SK-N-SH treated with all-trans-retinoic acid at 6 μM for 48 hours (cell line): ENCODE data around the gene CYP2W1.

Source experiments
- ATAC-seq: fragments of 200-7000 bp; cut with Tn5 transposase; 3 replicates; pipeline ENCODE4 v1.9.1; 2020; ENCODE audit warnings: mild to moderate bottlenecking, moderate library complexity
- ARNTL ChIP-seq: fragments of 450-650 bp; formaldehyde crosslinking; IDR thresholded peaks from 2 replicates; pipeline ENCODE4 v1.5.0; 2020; ENCODE audit warnings: low read depth, mild to moderate bottlenecking, moderate library complexity, borderline replicate concordance
- BACH2 ChIP-seq: fragments of 250-450 bp; sonication (Bioruptor Pico); IDR thresholded peaks from 2 replicates; pipeline ENCODE4 v1.9.0; 2021; ENCODE audit warnings: mild to moderate bottlenecking, borderline replicate concordance
- CSDC2 ChIP-seq: fragments of 250-450 bp; sonication (Bioruptor Pico); IDR thresholded peaks from 2 replicates; pipeline ENCODE4 v1.5.0; 2020; ENCODE audit warnings: mild to moderate bottlenecking, moderate library complexity
- GLIS3 ChIP-seq: fragments of 250-450 bp; sonication (Bioruptor Pico); IDR thresholded peaks from 2 replicates; pipeline ENCODE4 v1.5.0; 2020; ENCODE audit warnings: mild to moderate bottlenecking, moderate library complexity
- ISL1 ChIP-seq: fragments of 250-450 bp; sonication (Bioruptor Pico); IDR thresholded peaks from 2 replicates; pipeline ENCODE4 v2.1.2; 2022; ENCODE audit warnings: mild to moderate bottlenecking, moderate library complexity
- OSR1 ChIP-seq: fragments of 250-450 bp; sonication (Bioruptor Pico); IDR thresholded peaks from 2 replicates; pipeline ENCODE4 v1.8.0; 2022; ENCODE audit warnings: moderate library complexity, mild to moderate bottlenecking, inconsistent platforms
- PPARA ChIP-seq: fragments of 250-450 bp; sonication (Bioruptor Pico); IDR thresholded peaks from 2 replicates; pipeline ENCODE4 v1.5.0; 2020; ENCODE audit warnings: mild to moderate bottlenecking, borderline replicate concordance
- RARB ChIP-seq: fragments of 250-450 bp; sonication (Bioruptor Pico); IDR thresholded peaks from 2 replicates; pipeline ENCODE4 v1.8.0; 2021; ENCODE audit warnings: mild to moderate bottlenecking, moderate library complexity
- SNAI2 ChIP-seq: fragments of 250-450 bp; sonication (Bioruptor Pico); IDR thresholded peaks from 2 replicates; pipeline ENCODE4 v1.5.0; 2020; ENCODE audit warnings: mild to moderate bottlenecking, moderate library complexity
- TCF4 ChIP-seq: fragments of 250-450 bp; sonication (Bioruptor Pico); IDR thresholded peaks from 2 replicates; pipeline ENCODE4 v1.8.0; 2021; ENCODE audit warnings: mild to moderate bottlenecking, moderate library complexity, borderline replicate concordance
- TOX ChIP-seq: fragments of 250-450 bp; sonication (Bioruptor Pico); IDR thresholded peaks from 2 replicates; pipeline ENCODE4 v1.8.0; 2021; ENCODE audit warnings: mild to moderate bottlenecking, moderate library complexity, borderline replicate concordance
- ZC3H10 ChIP-seq: fragments of 250-450 bp; sonication (Bioruptor Pico); IDR thresholded peaks from 2 replicates; pipeline ENCODE4 v1.5.1; 2021; ENCODE audit warnings: mild to moderate bottlenecking, moderate library complexity
- ZFP3 ChIP-seq: fragments of 250-450 bp; sonication (Bioruptor Pico); IDR thresholded peaks from 2 replicates; pipeline ENCODE4 v1.5.0; 2020; ENCODE audit warnings: mild to moderate bottlenecking, moderate library complexity
- ZFP30 ChIP-seq: fragments of 450-650 bp; formaldehyde crosslinking; IDR thresholded peaks from 2 replicates; pipeline ENCODE4 v1.5.0; 2022; ENCODE audit warnings: mild to moderate bottlenecking, moderate library complexity
- ZNF70 ChIP-seq: fragments of 450-650 bp; formaldehyde crosslinking; IDR thresholded peaks from 2 replicates; pipeline ENCODE4 v1.5.0; 2020; ENCODE audit warnings: mild to moderate bottlenecking, moderate library complexity
- ZNF8 ChIP-seq: fragments of 450-650 bp; formaldehyde crosslinking; IDR thresholded peaks from 2 replicates; pipeline ENCODE4 v1.5.0; 2020; ENCODE audit warnings: mild to moderate bottlenecking, moderate library complexity
- TF ChIP-seq, protein P1 (sequence below): fragments of 250-450 bp; sonication (Bioruptor Pico); IDR thresholded peaks from 2 replicates; pipeline ENCODE4 v1.5.1; 2021; ENCODE audit warnings: mild to moderate bottlenecking, moderate library complexity
- TF ChIP-seq, protein P2 (sequence below): fragments of 250-450 bp; sonication (Bioruptor Pico); IDR thresholded peaks from 2 replicates; pipeline ENCODE4 v1.5.1; 2020; ENCODE audit warnings: low read depth, mild to moderate bottlenecking, moderate library complexity
- TF ChIP-seq, protein P3 (sequence below): fragments of 250-450 bp; sonication (Bioruptor Pico); IDR thresholded peaks from 2 replicates; pipeline ENCODE4 v1.8.0; 2021; ENCODE audit warnings: low read depth, mild to moderate bottlenecking, moderate library complexity, borderline replicate concordance
- TF ChIP-seq, protein P4 (sequence below): fragments of 250-450 bp; sonication (Bioruptor Pico); IDR thresholded peaks from 2 replicates; pipeline ENCODE4 v1.5.0; 2020; ENCODE audit warnings: mild to moderate bottlenecking, moderate library complexity

The CYP2W1 gene

DNA sequence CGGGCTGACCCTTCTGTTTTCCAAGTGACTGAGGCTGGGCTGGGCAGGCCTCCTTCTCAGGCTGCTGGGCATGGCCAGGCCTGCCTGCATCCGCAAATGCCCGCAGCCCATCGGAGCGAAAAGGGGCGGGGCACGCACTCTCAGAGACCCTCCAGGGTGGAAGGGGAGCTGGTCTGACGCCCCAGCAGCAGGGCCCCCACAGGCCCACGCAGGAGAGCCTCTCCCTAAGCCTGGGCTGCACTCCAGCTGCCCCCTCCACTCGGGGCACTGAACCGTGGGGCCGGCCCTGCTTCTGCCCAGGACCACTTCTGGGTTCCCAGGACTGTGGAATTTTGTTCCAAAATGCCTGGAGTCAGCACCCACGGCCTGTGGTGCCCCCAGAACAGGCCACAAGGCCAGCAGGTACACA, 37.8 kb upstream of the CYP2W1 start:
- TF ChIP-seq BACH2 (CRISPR knock-in tag) (no peak), GLIS3 (CRISPR knock-in tag) (no peak), PPARA (CRISPR knock-in tag) (no peak), ZNF8 (CRISPR knock-in tag) (no peak), SNAI2 (CRISPR knock-in tag) (no peak), TCF4 (no peak), ZNF70 (CRISPR knock-in tag) (no peak), ZFP30 (CRISPR knock-in tag) (no peak), OSR1 (CRISPR knock-in tag) (no peak), RARB (CRISPR knock-in tag) (no peak), ZFP3 (no peak), CSDC2 (CRISPR knock-in tag) (no peak), ZC3H10 (CRISPR knock-in tag) (no peak)
- TF ChIP-seq, protein P1, sequence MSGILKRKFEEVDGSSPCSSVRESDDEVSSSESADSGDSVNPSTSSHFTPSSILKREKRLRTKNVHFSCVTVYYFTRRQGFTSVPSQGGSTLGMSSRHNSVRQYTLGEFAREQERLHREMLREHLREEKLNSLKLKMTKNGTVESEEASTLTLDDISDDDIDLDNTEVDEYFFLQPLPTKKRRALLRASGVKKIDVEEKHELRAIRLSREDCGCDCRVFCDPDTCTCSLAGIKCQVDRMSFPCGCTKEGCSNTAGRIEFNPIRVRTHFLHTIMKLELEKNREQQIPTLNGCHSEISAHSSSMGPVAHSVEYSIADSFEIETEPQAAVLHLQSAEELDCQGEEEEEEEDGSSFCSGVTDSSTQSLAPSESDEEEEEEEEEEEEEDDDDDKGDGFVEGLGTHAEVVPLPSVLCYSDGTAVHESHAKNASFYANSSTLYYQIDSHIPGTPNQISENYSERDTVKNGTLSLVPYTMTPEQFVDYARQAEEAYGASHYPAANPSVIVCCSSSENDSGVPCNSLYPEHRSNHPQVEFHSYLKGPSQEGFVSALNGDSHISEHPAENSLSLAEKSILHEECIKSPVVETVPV (CRISPR knock-in tag): no peak
- TF ChIP-seq, protein P2, sequence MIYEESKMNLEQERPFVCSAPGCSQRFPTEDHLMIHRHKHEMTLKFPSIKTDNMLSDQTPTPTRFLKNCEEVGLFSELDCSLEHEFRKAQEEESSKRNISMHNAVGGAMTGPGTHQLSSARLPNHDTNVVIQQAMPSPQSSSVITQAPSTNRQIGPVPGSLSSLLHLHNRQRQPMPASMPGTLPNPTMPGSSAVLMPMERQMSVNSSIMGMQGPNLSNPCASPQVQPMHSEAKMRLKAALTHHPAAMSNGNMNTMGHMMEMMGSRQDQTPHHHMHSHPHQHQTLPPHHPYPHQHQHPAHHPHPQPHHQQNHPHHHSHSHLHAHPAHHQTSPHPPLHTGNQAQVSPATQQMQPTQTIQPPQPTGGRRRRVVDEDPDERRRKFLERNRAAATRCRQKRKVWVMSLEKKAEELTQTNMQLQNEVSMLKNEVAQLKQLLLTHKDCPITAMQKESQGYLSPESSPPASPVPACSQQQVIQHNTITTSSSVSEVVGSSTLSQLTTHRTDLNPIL (CRISPR knock-in tag): no peak
- TF ChIP-seq, protein P3, sequence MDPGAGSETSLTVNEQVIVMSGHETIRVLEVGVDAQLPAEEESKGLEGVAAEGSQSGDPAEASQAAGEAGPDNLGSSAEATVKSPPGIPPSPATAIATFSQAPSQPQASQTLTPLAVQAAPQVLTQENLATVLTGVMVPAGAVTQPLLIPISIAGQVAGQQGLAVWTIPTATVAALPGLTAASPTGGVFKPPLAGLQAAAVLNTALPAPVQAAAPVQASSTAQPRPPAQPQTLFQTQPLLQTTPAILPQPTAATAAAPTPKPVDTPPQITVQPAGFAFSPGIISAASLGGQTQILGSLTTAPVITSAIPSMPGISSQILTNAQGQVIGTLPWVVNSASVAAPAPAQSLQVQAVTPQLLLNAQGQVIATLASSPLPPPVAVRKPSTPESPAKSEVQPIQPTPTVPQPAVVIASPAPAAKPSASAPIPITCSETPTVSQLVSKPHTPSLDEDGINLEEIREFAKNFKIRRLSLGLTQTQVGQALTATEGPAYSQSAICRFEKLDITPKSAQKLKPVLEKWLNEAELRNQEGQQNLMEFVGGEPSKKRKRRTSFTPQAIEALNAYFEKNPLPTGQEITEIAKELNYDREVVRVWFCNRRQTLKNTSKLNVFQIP (CRISPR knock-in tag): no peak
- TF ChIP-seq, protein P4, sequence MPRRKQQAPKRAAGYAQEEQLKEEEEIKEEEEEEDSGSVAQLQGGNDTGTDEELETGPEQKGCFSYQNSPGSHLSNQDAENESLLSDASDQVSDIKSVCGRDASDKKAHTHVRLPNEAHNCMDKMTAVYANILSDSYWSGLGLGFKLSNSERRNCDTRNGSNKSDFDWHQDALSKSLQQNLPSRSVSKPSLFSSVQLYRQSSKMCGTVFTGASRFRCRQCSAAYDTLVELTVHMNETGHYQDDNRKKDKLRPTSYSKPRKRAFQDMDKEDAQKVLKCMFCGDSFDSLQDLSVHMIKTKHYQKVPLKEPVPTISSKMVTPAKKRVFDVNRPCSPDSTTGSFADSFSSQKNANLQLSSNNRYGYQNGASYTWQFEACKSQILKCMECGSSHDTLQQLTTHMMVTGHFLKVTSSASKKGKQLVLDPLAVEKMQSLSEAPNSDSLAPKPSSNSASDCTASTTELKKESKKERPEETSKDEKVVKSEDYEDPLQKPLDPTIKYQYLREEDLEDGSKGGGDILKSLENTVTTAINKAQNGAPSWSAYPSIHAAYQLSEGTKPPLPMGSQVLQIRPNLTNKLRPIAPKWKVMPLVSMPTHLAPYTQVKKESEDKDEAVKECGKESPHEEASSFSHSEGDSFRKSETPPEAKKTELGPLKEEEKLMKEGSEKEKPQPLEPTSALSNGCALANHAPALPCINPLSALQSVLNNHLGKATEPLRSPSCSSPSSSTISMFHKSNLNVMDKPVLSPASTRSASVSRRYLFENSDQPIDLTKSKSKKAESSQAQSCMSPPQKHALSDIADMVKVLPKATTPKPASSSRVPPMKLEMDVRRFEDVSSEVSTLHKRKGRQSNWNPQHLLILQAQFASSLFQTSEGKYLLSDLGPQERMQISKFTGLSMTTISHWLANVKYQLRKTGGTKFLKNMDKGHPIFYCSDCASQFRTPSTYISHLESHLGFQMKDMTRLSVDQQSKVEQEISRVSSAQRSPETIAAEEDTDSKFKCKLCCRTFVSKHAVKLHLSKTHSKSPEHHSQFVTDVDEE (CRISPR knock-in tag): no peak
- peak; percentile 10; the same call in 1 of the 3 replicates for ATAC-seq

DNA sequence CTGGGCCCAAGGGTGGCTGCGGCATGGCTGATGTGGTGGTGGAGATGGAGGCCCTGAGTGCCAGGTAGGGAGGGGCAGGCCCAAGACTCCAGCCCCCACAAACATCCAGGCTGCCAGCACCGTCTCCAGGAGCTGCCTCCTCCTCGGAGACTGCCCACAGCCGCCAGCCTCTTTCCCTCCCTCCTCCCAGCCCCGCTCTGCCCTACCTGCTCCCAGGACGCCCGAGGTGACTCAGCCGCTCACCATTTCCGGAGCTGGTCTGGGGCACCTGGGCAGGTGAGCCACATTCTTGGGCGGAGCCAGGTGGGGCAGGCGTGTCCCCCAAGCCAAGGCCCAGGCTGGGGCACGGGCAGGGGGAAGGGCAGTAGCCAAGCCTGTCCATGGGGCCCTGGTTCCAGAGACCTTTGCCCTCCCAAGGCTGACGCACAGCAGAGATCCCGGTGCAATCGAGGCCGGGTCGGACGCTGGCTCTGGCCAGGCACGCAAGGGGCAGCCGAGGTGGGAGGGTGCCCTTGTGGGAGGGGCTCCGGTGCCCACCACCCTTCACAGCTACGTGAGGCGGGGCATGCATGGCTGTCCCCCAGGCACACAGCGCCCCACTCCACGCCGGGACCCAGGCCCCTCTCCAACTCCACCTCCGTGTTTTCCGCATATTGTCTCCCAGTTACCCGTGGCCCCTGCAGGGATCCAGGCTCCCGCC, 37.3 kb upstream of the CYP2W1 start:
- TF ChIP-seq PPARA (CRISPR knock-in tag) (no peak), TCF4 (no peak), ISL1 (CRISPR knock-in tag) (no peak), ZC3H10 (CRISPR knock-in tag) (no peak), GLIS3 (CRISPR knock-in tag) (no peak), ARNTL (CRISPR knock-in tag) (no peak), TOX (no peak), ZFP30 (CRISPR knock-in tag) (no peak)
- TF ChIP-seq, protein P1 (CRISPR knock-in tag): no peak
- TF ChIP-seq, protein P2 (CRISPR knock-in tag): no peak
- TF ChIP-seq, protein P3 (CRISPR knock-in tag): no peak
- TF ChIP-seq, all 23 proteins: peak for 0
- no peak; the same call in 2 of the 3 replicates for ATAC-seq
